ENCODE results near the gene AMY2B. TPM values are rescaled to one million over a fixed set of nuclear protein-coding genes. Genes with fewer than 3 reads are reported as not detected.

AMY2B gene
- total RNA-seq, 4 donors from 2014 or later: 12.7 to 69.5 (median 18.8) TPM

Other genes starting within 250 kb of the AMY2B start
- gene RNPC3, start 45.9 kb upstream of the AMY2B start, total RNA-seq: 100 to 1,000 TPM in 1 of 4 donors, 10 to 100 TPM in 3; 20.2 to 111 (median 38.1) TPM
- not detected for gene AMY2A, start 45.8 kb downstream of the AMY2B start, total RNA-seq
- gene AMY1A, start 84.2 kb downstream of the AMY2B start, total RNA-seq: not detected
- gene AMY1B, start 124.6 kb downstream of the AMY2B start, total RNA-seq: not detected
- gene AMY1C, start 178.3 kb downstream of the AMY2B start, total RNA-seq: under 1 TPM in 2 of 4 donors, not detected in 2; 0.60 to 0.98 TPM